Activated naive CD4-positive, alpha-beta T cell (primary cell): ENCODE measurements around the gene GJD2.

Experiments used
- DNase-seq, 4 experiments: peaks; one replicate each; lab custom pipeline; 2025; lab: John Stamatoyannopoulos, UW

GJD2 gene

DNA sequence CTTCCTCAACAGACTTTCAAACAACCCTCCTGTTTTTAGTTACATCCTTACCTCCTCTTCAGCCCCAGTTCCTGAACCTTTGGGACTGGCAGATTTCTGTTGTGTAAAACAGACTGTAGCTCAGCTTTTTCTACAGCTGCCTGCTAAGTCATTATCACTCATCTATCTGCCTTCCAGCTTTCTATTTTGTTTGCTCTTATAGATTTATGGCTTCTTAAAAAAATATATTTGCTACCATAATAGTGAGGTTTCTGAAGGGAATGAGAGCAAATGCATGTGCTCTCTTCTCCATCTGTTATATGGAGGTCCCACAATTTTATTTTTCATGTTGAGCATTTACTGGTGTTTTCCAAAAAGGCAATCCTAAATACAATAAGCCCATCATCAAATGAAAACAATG lies 18.2 kb upstream of the GJD2 start:
- no peak for DNase-seq

DNA sequence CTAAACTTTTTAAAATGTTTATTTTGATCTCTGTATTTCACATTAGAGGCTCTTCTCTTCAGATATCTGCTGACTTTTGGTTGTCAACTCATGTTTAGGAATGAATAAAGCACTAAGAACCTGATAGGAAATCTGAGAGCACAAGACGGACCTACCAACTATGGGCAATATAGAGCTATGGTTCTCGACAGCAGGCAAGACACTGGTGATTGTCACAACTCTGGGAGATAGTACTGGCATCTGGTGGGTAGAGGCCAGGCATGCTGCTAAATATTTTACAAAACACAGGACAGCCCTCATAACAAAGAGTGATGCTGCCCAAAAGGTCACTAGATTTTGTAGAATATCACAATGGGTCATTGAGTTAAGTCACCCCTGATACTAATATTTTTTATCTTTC lies 17.5 kb upstream of the GJD2 start:
- DNase-seq, result no peak

DNA sequence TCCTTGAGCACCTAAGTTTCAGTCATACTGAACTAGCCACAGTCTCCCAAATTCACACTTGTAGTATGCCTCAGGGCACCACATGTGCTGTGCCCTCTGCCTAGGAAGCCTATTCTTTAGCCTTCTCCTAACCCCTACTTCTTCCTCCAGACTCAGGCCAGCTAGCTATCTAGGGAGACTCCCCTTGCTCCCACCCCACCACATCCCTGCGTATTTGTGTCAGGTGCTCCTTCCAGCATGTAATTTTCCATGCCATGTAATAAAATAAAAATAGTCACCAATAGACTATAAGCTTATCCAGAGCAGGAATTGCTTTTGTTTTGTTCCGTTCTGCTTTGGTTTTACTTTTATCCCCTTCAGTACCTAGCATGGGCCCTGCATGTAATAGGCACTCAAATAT lies 14.9 kb upstream of the GJD2 start:
- no peak for DNase-seq

DNA sequence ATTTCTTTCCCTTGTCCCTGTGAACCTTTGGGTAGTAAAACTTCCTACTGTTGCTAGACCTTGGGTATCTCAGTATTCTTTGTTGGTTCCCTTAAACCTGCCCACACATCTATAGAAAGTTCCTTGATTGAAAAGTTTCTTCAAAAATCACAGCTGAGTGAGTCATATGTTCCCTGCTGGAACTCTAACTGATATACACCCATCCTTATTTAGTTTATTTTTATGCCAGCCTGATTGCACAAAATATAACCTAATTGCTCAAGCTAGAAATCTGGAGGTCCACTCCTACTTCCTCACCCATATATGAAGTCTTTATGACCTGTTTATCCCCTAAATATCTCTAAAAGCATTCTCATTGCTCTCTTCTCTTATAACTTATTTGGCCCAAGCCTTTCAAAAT lies 13.7 kb upstream of the GJD2 start:
- DNase-seq, result no peak

DNA sequence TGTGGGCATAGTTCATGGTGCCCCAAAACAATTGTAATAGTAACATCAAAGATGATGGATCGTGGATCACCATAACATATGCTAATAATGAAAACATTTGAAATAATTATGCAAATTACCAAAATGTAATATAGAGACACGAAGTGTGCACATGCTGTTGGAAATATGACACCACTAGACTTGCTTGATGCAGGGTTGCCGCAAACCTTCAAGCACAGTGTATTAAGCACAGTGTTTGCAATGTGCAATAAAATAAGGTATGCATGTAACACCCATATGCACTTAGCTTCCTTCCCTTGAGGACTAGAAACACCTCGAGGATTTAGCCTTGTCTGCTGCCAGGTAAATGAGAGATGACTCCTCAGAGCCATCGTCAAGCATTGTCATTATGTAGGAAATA lies 10.9 kb upstream of the GJD2 start:
- no peak for DNase-seq

DNA sequence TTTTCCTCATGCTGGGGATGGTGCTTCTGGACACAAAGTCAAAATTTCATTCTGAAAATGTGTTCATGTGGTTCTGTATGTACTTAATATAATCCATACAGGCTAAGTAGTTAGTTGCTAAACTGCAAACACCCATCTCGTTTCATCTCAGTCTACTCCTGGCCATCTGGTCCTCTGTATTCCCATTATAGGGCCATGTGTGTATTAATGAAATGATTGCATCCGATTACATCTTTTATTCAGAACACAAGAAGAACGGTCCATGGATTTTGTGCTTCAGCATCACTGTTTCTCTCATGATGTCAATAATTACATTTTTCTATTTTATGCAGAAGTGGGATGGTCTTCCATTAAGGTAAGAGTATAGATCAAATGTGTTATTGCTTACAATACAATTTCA lies 6.1 kb upstream of the GJD2 start:
- DNase-seq, result no peak

DNA sequence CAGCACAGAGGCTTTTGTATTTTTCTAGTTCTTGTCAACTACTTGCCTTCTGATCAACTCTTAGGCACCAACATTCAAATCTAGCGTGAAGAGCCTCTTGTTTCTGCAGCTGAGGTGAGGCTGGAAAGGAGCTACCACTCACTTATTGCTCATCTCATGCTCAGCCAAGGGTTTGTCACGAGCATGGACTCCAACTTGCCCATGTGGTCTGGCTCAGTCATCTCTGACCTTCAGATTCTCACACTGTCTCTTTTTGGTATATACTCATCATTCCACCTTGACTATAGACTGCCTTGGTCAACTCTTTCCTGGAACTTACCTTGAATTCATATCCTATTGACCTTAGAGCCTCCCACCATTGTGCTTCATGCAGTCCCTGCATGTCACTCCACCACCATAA lies 5.2 kb upstream of the GJD2 start:
- no peak for DNase-seq

DNA sequence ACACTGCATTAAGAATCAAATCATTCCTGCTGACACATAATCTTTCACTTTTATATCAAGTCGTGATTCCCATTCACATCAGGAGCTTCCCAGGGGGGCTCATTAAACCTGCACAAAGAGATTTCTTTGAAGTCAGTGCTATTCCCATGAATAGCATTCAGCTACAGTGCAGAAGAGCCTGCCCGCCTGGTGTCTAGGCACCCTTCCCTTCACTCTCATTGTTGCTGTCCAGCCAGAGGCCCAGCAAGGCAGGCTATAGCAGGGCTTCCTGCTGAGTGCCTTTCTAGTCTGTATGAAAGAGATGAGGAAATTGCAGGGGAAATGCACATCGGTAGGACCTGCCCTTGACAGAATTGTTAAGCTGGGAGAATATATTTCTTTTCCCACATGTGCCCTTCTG lies 4.5 kb upstream of the GJD2 start:
- no peak for DNase-seq

DNA sequence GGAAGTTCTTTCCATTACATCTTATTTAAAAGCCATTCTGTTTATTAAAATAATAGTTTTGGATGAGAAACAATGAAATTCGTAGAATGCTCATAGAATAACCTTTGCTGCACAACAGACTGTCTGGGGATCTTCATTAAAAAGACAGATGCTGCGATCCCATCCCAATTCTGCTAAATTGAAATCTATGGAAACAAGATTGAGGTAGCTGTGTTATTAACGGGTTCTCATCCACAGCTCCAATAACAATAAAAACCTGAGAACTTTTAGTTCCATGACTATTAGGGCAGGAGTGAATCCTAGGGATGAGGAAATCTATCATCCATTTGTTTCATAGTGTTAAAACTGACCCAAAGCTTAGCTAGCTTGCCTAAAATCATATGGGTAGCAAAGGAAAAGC lies 2.5 kb upstream of the GJD2 start:
- DNase-seq, result no peak

DNA sequence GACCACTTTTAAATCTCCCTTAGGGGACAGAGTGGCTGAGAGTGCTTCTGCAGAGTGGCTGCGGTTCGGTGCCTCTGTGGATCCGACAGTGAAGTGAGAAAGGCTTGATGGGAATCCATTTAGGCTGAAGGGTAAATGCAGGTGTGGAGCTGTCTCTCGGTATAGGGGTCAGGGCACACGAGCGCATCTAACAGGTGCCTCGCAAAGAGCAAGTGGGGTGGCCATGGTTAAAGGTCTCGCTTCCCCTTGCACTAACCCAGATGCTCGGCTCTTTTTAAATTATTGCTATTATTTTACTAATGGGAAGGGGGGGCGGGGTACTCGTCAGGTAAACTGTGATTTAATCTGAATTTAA lies 598 bp upstream of the GJD2 start:
- DNase-seq, result no peak

DNA sequence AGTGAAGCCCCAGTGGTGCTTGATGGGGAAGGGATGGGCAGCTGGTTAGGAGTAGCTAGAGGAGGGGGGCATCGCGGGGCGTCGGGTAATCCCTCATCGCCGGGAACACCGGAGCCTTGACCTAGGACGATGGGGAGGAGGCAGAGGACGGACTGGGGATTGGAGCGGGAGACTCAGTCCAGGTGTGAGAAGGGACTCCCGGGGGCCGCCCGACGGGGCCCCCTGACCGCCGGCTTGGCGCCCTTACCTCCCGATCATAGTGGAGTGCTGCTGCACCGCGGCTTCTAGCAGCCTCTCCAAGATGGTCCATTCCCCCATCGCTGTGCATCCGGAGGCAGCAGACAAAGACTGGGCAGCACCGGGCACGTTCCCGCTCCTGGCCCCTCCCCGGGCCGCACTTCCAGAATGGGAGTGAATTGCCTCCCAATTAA lies 612 bp downstream of the GJD2 start:
- no peak for DNase-seq

DNA sequence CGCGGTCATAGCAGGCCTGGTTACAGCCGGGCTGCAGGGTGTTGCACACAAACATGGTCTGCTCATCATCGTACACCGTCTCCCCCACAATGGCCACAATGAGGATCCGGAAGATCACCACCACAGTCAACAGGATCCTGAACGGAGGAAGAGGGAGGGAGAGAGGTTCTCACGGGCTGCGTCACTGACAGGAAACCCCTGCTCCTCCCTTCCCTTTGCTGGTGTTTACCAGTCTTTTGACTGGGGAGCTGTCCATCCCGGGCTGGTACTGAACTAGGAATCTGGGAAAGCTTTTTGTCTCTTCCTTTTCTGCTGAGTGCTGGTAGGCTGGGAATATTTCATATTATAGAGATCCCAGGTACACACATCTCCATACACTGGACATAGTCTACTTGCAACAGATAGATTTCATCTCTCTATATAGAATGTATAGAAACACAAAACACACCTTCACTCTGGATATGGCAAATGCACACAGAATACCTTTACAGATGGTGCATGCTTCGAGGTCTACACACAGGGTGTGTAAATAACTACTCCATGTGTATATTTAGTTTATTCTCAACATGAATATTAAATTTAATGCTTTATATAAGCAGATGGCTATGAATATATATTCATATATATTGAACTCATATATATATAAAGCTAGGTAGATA lies 1.4 kb downstream of the GJD2 start:
- no peak for DNase-seq

DNA sequence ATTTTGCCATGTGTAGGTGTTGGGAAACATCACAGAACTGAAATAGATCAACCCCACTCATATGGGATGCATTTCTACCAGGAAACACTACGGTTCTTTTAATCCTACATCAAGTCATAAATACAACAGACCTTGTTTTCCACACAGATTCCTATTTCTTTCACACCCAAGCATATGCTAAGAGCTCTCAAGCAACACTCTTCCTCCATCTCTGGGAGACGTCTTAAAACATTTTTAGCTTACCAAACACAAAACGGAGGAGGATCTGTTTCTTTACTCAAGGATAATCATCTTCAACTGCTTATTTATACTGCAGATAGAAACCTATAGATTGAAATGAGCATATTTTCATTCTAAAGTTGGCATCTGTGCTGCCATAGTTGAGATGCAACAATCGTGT lies 5.1 kb downstream of the GJD2 start:
- DNase-seq, result no peak

DNA sequence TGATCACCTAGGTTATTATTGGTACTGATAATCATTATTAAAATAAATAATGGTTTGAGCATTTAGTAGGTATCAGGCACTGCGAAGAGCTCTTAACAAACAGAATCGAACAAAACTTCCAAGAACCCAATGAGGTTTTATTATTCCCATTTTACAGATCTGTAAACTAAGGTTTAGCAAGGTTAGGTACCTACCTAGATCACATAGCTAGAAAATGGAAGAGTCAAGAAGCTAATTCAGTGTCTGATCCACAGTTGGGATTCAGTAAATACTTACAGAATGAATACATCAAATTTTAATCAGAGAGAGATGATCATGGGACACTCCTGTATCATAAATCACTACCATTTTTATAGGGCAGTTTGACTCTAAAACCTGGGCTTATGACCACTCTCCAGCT lies 15.5 kb downstream of the GJD2 start:
- no peak for DNase-seq

DNA sequence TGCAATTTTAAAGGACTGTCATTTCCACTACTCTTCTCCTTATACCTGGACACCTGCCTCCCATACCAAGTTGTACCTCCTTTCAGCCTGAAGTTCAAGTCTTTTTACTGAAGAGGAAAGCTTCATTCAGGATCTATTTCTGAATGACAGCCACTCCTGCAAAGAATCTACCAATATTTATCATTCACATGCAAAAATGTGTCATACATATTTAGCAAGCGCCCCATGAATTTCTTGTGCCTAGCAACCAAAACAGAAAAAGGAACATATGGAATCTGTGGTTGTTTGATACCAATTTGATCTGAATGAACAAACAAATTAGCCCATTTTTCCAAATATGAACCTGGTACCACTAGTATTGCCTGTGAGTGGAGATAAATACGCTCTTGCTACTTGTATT lies 16.8 kb downstream of the GJD2 start:
- DNase-seq, result no peak

DNA sequence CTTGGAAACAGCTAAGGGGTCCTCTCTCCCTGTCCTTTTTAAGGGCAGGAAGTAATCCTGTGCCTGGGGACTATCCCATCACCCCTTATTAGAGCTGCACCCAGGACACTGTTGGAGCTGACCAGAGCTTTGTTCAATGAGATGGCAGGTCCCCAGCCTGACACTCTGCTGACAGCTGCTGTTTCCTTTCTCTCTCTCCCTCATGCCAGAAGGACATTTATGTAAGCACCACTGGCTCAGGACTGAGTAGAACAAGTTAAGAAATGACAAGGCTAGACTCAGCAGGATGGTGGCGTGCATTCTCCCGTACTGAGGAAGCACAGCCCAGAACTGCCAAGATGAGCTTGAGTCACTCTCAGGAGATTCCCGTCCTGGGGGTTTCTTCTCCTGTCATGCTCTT lies 17.3 kb downstream of the GJD2 start:
- DNase-seq, result no peak

DNA sequence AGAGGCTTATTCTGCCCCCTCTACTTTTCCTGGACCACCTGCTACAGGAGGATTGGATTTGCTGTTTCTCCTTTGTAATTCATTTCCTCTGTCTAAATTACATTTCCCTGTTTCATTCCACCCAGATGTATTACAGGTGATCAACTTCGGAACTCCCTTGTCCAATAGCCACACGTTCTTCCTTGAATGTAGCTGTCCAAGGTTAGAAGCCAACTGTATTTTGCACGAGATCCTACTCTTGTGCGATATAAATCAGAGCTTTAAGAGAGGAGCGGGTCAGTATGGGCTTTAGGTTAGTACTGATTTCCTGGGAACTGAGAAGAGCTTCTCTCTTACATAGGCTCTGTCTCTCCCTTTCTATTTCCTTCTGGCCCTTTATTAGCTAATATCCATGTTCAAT lies 20.5 kb downstream of the GJD2 start:
- DNase-seq, result no peak

DNA sequence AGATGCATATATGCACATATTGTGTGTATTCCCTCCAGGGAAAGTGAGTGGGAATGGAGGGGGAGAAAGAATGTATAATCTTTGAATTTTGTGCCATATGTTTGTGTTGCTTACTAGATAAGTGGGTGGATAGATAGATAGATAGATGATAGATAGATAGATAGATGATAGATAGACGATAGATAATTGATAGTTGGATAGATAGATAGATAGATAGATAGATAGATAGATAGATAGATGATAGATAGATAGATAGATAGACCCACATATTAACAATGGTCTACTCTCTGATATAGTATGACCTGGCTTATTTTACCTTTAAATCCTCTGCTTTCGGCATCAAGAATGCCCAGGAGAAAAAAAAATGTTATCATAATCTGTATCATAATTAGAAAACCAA lies 21.2 kb downstream of the GJD2 start:
- no peak for DNase-seq

DNA sequence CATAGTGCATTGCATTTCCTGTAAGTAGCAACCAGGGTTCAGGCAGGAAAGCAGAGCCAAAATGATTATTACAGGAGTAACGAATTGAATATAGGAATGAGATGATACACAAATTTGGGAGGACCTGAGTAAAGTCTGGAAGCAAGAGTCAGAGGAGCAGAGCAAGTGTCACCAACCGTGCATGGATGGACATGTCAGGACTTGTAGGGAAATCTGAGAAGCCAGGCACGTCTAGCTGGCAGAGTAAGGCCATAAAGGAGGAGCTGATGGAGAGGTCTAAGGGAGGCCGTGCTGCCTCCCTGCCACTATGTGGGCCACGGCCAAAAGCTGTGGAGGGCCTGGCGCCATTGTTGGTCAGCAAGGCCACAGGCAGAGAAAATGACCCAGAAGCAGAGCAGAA lies 22.4 kb downstream of the GJD2 start:
- no peak for DNase-seq

DNA sequence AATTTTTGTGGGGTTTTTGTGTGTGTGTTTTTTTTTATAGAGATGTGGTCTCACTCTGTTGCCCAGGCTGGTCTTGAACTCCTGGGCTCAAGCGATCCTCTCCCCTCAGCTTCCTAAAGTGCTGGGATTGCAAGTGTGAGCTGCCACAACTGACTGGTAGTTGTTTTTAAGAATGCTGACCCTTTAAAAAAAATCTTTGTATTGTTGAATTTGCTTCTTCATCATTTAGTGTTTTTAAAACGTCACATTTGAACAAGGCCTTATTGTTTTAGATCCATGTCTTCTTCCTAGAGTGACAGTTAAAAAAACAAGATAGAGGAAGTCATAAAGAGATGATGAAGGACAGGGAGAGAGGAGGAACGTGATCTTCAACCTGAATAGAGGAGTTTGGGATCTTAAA lies 24.1 kb downstream of the GJD2 start:
- DNase-seq, result no peak

DNA sequence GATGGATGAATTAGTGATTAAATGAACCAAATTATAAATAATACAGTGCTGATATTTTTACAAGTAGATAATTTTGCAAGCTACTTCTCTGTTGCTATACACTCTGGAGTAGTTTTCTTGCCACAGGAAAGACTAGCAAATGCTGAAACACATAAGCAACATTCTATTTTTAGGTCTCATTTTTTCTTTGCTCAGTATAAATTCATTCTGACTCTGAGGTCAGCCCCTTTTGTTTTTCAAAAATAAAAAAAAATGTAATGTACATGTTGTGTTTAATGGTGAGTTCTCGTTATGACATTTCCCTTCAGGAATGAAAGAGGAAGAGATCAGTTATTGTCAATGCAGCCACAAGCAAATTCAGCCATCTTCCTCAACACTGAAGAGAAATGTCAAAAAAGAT lies 24.9 kb downstream of the GJD2 start:
- DNase-seq, result no peak

DNA sequence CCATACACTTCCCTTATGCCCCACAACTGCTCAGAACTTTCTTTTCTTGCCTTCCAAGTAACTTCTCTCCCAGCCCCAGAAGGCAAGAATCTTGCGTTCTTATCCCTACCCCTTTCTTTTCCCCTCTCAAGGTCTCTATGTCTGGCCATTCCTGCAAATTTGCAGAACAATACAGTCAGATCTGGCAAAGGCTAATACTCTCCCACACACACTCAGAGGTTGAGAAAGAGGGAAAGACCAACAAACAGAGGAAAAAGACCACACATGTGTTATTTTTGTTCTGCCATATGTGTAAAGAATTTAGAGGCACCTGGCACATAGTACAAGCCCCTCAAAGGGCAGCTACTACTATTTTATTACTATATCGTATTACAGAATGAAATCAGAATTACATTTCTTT lies 25.7 kb downstream of the GJD2 start:
- DNase-seq, result no peak

DNA sequence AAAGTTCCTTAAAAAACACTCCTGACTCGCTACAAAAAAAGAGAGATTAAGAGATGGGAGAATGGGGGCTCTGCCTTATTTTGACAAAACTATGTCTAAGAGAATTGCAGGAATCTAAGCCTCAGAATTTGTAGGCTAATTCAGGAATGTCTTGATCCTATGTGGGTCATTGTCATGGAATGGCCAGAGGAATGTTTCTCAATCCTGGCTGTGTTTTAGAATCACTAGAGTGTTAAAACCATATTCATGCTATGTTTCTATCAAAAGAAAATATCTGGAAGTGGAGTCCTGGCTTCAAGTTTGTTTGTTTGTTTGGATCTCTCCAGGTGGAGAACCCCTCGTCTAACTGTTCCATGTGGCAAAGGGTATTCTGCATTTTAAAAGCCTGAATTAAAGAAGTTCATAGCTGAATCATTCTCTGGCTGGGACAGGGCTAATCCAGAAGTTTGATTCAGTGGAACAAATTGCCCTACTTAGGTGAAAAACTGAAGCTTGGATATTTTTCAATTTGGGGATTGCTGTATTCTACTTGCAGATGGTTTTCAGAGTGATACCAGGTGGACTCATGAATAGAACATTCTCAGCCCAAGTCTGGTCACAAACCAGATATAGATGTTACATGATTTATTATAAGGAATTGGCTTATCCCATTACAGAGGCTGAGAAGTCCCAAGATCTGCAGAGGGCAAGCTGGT lies 28.2 kb downstream of the GJD2 start:
- DNase-seq, result no peak

DNA sequence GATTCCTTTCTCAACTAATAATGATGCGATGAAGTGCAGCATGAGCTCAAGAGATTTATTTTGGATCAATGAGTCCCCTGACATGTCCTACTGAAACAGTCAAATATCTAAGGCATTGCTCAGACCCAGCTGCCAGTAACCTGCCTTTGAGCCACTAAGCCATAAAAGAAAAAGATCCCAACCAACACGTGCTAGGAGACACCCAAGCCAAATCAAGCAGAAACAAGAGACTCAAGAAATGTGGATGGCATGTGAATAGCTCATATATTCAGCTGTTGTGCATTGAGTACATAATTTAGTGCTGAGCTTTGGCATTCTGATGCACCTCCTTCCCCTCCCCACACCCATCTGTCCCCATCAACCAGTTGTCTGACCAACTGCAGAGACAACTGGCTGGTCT lies 29.2 kb downstream of the GJD2 start:
- no peak for DNase-seq
